ENCODE results near the gene ICAM2. TPM values are rescaled to one million over a fixed set of nuclear protein-coding genes. Genes with fewer than 3 reads are reported as not detected.
A peak's percentile ranks its signal among the peaks of the same experiment; 100 is the strongest.

ICAM2 gene
- total RNA-seq, 4 donors from 2014 or later: 20.3 to 41.8 (median 30.6) TPM

GRCh38 chr17:63969278-63969677 lies 51.2 kb downstream of the ICAM2 start:
- H3K4me1 ChIP-seq: peaks cover 9 to 18% of the 10 kb centered on the region in 2 donors
- no peak for DNase-seq
- no peaks in the 10 kb centered on the region for H3K27me3 ChIP-seq
- H3K27ac ChIP-seq: no peak overlapping the region
- intact Hi-C loops (cut with DNase I): no loop called here
- H3K4me3 ChIP-seq (replicated peaks in 1 of 3): no peak overlapping the region
- TF ChIP-seq POLR2A (IDR thresholded peaks at IDR 0.05): no peak
- H3K36me3 ChIP-seq: no peaks in the 10 kb centered on the region
- no peaks in the 10 kb centered on the region for H3K9me3 ChIP-seq
- WGBS, 2 donors: 74 to 77% methylated on average over 10 of the region's 10 CpGs

GRCh38 chr17:63967953-63968352 lies 52.5 kb downstream of the ICAM2 start:
- TF ChIP-seq CTCF (IDR thresholded peaks at IDR 0.05) (no peak), POLR2A (IDR thresholded peaks at IDR 0.05) (no peak)
- 93% methylated on average over 19 of the region's 19 CpGs for WGBS, 2 donors
- no peaks in the 10 kb centered on the region for H3K9me3 ChIP-seq
- H3K4me3 ChIP-seq (replicated peaks in 1 of 3): no peak overlapping the region
- no peak for DNase-seq
- H3K27ac ChIP-seq: no peak overlapping the region
- H3K4me1 ChIP-seq: peaks cover 0 to 10% of the 10 kb centered on the region in 2 donors
- no peaks in the 10 kb centered on the region for H3K36me3 ChIP-seq
- intact Hi-C loops (cut with DNase I): no loop called here
- no peaks in the 10 kb centered on the region for H3K27me3 ChIP-seq

- DNase-seq: no peak
- intact Hi-C loops (cut with DNase I): no loop called here
- H3K9me3 ChIP-seq: no peaks in the 10 kb centered on the region
- no peak overlapping the region for H3K27ac ChIP-seq
- no peaks in the 10 kb centered on the region for H3K27me3 ChIP-seq
- WGBS, 2 donors: 87 to 89% methylated on average over 11 of the region's 11 CpGs
- no peak overlapping the region for H3K4me3 ChIP-seq (replicated peaks in 1 of 3)
- H3K36me3 ChIP-seq: no peaks in the 10 kb centered on the region
- peaks cover 2 to 17% of the 10 kb centered on the region in 2 donors for H3K4me1 ChIP-seq
- TF ChIP-seq POLR2A (IDR thresholded peaks at IDR 0.05) (no peak), CTCF (IDR thresholded peaks at IDR 0.05) (no peak)
Measured at GRCh38 chr17:63966646-63967264, 53.7 kb downstream of the ICAM2 start.

- H3K4me3 ChIP-seq (replicated peaks in 1 of 3): no peak overlapping the region
- no peaks in the 10 kb centered on the region for H3K9me3 ChIP-seq
- intact Hi-C loops (cut with DNase I): no loop called here
- peaks cover 6 to 25% of the 10 kb centered on the region in 2 donors for H3K4me1 ChIP-seq
- 82 to 83% methylated on average over 4 of the region's 4 CpGs for WGBS, 2 donors
- H3K27ac ChIP-seq: peak overlapping the region; percentile 57 to 73 (median 62)
- TF ChIP-seq POLR2A (IDR thresholded peaks at IDR 0.05) (no peak), CTCF (IDR thresholded peaks at IDR 0.05) (no peak)
- no peaks in the 10 kb centered on the region for H3K36me3 ChIP-seq
- DNase-seq: no peak
- no peaks in the 10 kb centered on the region for H3K27me3 ChIP-seq
Measured at GRCh38 chr17:63963123-63963522, 57.3 kb downstream of the ICAM2 start.

- H3K36me3 ChIP-seq: no peaks in the 10 kb centered on the region
- H3K9me3 ChIP-seq: no peaks in the 10 kb centered on the region
- peak overlapping the region; percentile 44 to 68 (median 62) for H3K27ac ChIP-seq
- intact Hi-C loops (cut with DNase I): no loop called here
- H3K27me3 ChIP-seq: no peaks in the 10 kb centered on the region
- TF ChIP-seq CTCF (IDR thresholded peaks at IDR 0.05) (no peak), POLR2A (IDR thresholded peaks at IDR 0.05) (no peak)
- H3K4me1 ChIP-seq: peaks cover 6 to 25% of the 10 kb centered on the region in 2 donors
- no peak for DNase-seq
- WGBS, 2 donors: 60 to 100% methylated on average over 2 to 10 of the region's 10 CpGs
- H3K4me3 ChIP-seq (replicated peaks in 1 of 3): no peak overlapping the region
Measured at GRCh38 chr17:63962298-63962744, 58.1 kb downstream of the ICAM2 start.

All from thyroid gland (tissue), 4 donors.